SK-N-MC (cell line): ENCODE data around the gene JPT1.

Source experiments
- EZH2 ChIP-seq: fragments of 200-600 bp; sonication (generic); IDR thresholded peaks from one replicate; pipeline ENCODE4 v1.6.1; 2017; ENCODE audit warnings: antibody characterized with exemption
- FOXP2 ChIP-seq: optimal IDR thresholded peaks from 2 replicates; pipeline ENCODE3; 2011; ENCODE audit warnings: mild to moderate bottlenecking, moderate library complexity; ENCODE audit not compliant: insufficient read depth; ENCODE audit errors: extremely low read length, control extremely low read depth
- POLR2AphosphoS5 ChIP-seq: IDR thresholded peaks from 2 replicates; pipeline ENCODE4 v1.6.1; 2012; ENCODE audit warnings: mild to moderate bottlenecking, low read depth, low read length, borderline replicate concordance

DNA sequence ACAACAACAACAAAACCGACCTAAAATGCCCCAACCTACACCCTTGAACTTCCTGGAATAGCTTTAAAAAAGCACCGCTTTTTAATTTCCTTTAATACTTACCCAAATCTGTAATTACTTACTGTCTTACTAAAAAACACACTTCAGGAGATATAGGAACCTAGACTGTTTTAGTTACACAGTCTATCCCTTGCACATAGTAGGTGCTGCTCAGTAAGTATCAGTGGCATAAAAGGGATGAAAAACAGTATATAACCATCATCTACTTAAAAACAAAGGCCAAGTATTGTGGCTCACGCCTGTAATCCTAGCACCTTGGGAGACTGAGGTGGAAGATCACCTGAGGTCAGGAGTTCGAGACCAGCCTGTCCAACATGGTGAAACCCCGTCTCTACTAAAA, 22.3 kb upstream of the JPT1 start:
- TF ChIP-seq POLR2AphosphoS5 (no peak), EZH2 (no peak), FOXP2 (no peak)
